HG03521 (cell line): ENCODE measurements around the gene CORO1C.
"Not testable (repeated sequence)": the region's sequence is repeated elsewhere in the genome, so short reads cannot be mapped to it uniquely, and the experiment has no call there.

ENCODE experiments used
- ATAC-seq: cut with Tn5 transposase; IDR thresholded peaks from one replicate; pipeline ENCODE4 v1.9.1; 2021; ENCODE audit warnings: mild to moderate bottlenecking, moderate library complexity; ENCODE audit not compliant: unreplicated experiment

The CORO1C gene

DNA sequence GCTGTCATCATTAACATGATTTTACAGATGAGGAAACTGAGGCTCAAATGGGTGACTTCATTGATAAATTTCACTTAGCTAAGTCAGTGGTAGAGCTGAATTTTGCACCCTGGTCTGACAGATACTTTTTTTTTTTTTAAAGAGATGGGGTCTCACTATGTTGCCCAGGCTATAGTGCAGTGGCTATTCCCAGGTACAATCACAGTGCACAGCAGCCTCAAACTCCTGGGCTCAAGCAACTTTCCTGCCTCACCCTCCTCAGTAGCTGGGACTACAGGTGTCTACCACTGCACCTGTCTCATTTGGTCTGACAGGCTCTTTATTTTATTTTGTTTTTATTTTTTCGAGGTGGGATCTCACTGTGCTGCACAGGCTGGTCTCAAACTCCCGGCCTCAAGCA, 24.2 kb upstream of the CORO1C start:
- no peak for ATAC-seq

- no peak for ATAC-seq
Observed at GRCh38 chr12:108753976-108754375, 22.7 kb upstream of the CORO1C start.

DNA sequence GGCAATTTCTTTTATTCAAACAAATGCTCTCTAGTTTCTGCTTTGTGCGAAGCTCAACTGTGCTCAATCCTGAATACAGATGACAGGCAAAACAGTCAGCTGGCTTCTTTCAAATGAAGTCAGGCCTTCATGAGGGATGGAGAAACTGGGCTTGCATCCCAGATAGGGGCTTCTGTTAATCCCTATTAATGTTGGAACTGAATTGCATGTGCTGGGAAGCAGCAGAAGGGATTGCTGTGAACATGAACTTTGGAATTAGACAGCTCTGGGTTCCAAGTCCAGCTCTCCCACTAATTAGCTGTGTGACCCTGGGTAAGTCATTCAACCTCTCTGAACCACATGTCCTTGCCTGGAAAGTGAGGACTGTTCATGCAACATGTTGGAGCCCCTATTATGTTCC, 21.1 kb upstream of the CORO1C start:
- ATAC-seq = no peak

DNA sequence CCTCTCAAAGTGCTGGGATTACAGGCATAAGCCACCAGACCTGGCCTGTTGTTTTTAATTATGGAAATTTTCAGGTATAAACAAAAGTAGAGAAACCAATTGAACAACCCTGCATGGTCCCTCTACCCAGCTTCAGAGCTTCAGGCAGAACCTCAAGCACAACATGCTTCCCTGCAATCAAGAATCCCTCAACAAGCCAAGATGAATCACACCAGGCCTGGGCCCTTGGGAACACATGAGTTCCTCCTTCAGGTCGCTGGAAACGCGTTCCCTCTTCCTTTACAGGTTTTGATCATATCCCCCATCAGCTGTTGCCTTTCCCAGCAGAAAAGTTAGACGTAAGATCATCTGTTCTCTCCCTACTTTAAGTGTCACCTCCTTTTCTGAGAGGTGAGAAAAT, 20.5 kb upstream of the CORO1C start:
- no peak for ATAC-seq

DNA sequence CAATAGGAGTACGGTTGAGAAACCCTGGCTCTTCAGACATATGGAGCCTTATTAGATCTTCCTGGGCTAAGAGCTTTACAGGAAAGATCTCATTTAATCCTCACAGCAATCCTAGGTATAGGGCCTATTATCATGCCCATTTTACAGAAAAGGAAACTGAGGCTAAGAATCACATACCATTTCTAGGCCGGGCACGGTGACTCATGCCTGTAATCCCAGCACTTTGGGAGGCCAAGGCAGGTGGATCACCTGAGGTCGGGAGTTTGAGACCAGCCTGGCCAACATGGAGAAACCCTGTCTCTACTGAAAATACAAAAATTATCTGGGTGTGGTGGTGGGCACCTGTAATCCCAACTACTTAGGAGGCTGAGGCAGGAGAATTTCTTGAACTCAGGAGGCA, 19.7 kb upstream of the CORO1C start:
- not testable (repeated sequence) for ATAC-seq

GRCh38 chr12:108750526-108750925, 19.2 kb upstream of the CORO1C start:
- no peak for ATAC-seq

DNA sequence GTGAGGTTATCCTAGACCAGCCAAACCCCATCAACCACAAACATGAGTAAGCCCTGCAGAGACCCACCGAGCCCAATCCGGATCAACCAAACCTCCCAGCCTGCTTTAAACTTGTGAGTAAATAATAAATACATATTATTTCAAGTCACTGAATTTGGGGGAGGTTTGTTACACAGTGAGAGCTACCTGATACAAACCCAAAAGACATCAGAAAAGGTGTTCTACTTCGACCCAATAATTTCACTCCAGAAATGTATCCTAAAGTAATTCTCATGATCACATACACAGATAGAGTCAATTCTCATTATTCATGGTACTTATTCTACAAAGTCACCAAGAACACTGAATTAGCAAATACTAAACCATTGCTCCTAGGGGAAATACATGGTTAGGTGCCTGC, 16.2 kb upstream of the CORO1C start:
- ATAC-seq = no peak

DNA sequence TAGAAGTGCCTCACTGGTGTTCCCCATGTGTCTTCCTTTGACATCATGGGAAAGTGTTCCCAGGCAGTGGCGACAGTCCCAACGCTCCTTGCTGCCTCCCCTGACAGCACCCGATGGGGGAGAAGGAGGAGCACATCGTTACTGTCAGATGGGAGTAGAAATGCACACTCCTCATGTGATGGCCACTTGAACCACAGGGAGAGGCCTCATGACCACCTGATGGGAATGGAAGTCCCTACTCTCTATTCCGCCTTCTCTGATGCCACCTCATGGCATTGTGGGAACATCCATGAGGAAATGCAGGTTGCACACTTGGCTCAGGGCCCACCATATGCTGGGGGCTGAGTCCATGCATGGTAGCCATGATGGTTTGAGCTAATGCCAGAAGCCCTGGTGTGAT, 14.3 kb upstream of the CORO1C start:
- ATAC-seq = no peak

DNA sequence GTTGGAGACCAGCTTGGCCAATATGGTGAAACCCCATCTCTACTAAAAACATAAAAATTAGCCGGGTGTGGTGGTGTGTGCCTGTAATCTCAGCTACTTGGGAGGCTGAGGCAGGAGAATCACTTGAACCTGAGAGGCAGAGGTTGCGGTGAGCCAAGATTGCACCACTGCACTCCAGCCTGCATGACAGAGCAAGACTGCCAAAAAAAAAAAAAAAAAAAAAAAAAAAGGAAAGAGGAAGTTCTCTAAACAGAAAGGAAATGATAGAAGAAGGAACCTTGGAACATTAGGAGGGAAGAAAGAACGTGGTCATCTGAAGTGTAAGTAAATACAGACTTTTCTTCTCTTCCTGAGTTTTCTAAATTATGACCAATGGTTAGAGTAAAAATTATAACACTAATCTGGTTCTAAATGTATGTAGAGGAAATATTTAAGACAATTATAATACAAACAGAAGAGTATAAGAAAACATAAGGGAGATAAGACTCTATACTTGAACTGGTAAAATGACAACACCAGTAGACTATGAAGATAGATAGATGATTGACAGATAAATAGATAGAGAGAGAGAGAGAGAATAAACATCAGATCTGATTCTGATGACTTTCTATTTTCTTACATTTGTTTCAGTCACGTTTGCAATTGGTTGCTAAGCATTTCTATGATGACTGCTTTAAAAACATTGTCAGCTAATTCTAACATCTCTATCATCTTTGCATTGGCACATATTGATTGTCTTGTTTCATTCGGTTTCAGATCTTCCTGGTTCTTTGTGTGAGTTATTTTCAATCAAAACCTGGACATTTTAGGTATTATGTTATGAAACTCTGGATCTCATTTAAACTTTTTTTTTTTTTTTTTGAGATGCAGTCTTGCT, 12.9 kb upstream of the CORO1C start:
- ATAC-seq = no peak

GRCh38 chr12:108738170-108738569, 6.9 kb upstream of the CORO1C start:
- no peak for ATAC-seq

- ATAC-seq = no peak
Observed at GRCh38 chr12:108735855-108736254, 4.5 kb upstream of the CORO1C start.

DNA sequence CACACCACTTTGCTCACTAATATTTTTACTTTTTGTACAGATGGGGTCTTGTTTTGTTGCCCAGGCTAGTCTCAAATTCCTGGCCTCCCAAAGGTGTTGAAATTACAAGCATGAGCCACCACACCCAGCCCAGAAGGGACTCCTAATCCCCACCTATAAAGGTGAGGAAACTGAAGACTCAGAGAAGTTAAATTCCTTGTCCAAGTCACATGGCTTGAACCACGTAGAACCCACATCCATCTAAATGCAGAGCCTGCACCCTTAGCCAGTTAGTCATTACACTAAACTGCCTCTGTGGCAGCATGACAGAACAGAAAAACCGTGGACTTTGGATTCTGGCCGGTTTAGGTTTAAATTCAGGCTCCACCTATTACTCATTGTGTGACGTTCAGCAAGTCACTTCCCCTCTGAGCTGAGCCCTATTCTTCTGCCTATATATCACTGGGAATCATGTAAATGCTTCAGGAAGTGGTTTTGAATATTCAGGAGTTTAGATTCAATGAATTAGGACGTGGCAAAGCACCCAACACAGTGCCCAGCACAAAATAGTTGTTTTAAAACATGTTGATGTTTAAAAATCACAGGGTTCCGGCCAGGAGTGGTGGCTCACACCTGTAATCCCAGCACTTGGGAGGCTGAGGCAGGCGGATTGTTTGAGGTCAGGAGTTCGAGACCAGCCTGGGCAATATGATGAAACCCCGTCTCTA, 3.0 kb upstream of the CORO1C start:
- no peak for ATAC-seq

- not testable (repeated sequence) for ATAC-seq
Observed at GRCh38 chr12:108733230-108733531, 1.9 kb upstream of the CORO1C start.

DNA sequence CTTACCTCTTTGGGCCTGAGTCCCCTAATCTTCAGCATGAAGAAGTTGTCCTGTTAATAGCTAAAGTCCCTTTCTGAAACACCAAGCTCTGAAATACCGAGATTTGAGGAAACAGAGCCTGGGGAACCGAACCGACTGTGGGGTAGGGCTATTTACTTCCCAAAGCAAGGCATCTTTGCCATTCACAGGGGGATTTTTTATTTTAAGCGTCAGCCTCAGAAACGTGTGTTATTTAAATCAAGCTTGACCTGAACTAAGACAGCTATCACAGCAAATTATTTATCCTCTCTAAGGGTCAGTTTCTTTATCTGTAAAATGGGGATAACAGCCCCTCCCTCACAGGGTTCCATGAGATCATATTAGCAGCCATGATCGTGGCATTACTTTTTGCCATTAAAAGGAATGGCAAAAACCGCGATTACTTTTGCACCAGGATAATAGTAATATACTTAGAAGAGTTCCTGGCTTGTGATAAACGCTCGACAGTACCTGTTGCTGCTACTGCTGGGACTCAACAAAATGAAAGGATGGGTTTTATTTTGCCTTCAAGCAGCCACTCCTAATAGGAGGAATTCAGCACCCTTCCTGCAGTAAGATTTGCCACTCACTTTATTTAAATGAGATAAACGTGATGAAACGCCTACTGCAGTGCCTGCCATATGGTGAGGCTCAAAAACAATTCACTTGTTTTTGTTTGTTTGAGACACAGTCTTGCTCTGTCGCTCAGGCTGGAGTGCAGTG, 1.3 kb upstream of the CORO1C start:
- no peak for ATAC-seq

GRCh38 chr12:108731866-108732461, 646 bp upstream of the CORO1C start:
- peak; percentile 59 for ATAC-seq

DNA sequence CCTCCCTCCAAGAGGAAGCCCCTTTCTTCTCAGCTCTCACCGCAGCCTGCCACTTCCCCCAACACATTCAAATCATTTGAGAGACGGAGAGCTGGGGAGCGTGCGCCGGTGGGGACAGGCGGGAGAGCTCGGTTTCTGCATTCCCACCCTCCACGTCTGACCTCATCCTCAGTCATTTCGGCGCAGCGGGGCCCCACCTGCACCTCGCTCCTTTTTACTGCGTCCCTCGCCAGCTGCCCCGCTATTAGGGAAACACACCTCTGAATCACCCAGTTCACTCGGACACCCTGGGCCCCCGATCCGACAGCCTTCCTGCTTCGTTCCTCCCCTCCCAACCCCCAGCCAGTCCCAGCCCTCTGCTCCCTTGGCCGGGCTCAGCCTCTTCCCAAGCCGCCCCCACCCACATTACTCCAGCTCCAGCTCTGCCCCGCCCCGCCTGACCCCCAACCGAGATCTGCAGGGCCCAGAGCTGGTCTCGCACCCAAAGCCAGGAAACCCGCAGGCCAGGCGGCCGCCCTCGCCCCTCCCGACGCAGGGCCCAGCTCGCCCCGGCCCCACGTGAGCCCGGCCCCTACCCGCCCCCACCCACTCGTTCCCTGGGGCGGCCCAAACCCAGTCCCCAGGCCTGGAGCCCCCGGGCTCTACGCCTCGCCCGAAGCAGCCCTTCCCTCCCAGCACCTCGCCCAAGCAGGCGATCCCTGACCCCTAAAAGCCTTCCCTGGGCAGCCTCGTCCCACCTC, 783 bp downstream of the CORO1C start:
- ATAC-seq = no peak

DNA sequence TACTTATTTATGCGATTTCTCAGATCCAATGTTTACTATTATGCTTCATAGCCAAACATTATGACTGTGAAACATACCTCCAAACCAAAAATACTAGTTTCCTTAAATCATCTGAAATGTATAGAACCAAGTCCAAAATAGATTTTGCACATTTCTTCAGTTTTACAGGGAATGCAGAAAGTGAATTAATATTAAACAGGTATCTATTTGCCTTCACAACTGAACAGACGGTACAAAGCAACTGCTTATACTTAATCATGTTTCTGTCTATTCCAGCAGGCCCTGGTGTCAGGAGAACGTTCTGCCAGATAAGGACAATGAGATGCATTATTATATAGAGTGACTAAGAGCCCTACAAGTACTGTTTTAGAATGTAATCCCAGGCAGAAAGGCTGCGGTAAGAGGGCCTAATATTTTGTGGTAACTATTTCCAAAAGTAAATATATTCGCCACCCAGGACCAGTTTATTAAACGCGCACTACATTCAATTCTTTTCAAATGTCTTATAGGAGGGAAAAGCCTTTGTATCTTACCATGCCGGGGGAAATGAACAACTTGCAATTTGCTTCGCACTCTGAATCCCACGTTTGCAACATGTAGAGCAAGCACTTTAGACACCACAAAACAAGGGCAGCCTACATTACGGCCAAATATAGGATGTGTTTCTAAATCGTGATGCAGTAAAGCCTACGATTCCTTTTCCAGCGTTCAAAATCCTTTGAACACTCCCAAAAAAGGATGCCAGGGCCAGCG, 1.5 kb downstream of the CORO1C start:
- ATAC-seq = no peak

- ATAC-seq = no peak
Observed at GRCh38 chr12:108728820-108729611, 2.3 kb downstream of the CORO1C start.
